Measurements from ENCODE around the gene CD36.

The CD36 gene

DNA sequence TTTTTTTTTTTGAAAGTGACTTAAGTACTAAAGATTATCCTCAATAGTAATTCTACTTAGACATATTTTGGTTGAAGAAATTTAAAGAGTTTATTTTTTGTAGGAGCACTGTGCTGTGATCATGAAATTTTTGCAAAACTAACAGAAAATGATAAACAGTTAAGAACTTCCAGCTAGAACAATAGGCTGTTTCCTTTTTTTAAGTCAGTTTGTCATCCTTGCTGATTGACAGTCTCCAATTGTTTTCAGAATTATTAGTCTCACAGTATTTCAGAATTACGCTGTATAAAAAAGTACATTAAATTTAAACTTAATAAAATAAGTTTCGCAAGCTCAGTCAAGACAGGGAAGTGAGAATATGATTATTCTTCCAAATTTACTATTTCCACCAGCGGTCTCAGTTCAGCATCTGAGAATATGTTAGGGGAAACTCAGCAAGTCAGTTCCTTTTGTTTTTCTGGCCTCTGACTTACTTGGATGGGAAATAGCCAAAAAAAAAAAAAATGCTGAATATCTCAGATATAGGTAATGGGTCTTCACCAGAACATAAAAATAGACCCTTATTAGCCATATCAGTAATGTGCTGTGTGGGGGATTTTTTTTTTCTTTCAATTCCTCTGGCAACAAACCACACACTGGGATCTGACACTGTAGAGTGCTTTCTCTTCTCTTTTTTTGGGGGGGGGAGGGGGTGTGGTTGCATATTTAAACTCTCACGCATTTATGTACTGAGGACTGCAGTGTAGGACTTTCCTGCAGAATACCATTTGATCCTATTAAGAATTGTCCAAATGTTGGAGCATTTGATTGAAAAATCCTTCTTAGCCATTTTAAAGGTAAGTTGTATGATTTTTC lies at the start of gene CD36:
Gene CD36 (plus strand): TSS at position 732 of the 855 bp plus-strand sequence. CDS start 8,099 bp downstream, outside the sequence.
- DNase-seq (ENCODE audit: low spot score) = no peak

DNA sequence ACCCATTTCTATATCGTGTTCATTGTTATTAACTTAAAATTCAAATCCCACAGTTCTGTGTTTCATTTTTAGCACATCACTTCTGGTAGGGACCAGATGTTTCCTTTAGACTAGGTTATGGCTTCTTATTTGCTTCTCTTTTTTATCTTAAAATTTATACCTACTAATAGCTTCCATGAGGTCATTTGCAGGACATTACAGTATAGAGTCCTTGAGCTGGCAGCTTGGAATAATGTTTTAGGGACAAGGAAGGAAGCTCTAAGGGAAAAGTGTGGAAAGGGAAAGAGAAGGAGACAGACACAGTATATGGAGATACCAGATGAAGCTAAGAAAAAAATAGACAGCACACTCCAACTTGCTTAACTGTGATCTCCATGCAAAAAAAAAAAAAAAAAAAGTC lies 48.8 kb upstream of the CD36 start:
- no peak for DNase-seq (ENCODE audit: low spot score)

DNA sequence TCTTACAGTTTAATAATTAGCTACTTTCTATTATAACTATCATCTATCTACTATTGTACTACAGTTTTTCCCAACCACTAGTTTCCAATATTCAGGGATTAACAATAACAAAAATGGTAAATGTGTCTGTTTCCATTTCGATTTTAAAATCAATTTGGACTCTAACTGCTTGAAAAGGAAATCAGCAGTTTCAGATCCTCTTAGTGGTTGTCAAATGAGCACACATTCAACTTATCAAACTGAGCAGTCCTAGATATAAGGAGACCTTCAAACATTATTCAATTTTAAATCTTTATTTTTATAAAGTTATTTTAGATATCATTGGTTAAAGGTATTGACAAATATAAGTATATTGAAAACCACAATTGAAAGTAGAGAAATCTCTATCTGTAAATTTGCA lies 46.8 kb upstream of the CD36 start:
- DNase-seq (ENCODE audit: low spot score) = no peak

DNA sequence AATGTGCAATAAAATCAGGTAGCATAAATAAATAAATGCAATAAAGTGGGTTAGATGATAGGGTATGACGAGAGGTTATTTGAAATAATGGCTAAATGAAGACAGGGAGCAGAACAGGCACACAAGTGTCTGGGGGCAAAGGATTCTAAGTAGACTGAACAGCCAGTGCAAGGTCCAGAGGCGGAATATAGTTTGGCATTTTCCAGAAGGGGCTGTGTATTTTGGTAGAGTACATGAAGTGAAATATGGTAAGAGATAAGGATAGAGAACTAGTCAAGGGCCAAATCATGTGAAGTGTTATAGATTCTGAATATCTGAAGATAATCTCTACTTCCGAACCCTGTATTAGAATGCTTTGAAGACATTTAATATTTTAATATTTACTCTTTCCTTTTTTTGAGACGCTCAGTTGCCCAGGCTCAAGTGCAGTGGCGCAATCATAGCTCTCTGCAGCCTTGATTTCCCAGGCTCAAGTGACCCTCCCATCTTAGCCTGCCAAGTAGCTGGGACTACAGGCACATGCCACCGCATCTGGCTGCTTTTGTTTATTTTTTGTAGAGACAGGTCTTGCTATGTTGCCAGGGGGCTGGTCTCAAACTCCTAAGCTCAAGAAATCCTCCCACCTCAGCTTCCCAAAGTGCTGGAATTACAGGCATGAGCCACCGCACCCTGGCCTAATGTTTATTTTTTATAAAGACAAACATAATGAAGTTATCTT lies 44.4 kb upstream of the CD36 start:
- DNase-seq (ENCODE audit: low spot score) = no peak

DNA sequence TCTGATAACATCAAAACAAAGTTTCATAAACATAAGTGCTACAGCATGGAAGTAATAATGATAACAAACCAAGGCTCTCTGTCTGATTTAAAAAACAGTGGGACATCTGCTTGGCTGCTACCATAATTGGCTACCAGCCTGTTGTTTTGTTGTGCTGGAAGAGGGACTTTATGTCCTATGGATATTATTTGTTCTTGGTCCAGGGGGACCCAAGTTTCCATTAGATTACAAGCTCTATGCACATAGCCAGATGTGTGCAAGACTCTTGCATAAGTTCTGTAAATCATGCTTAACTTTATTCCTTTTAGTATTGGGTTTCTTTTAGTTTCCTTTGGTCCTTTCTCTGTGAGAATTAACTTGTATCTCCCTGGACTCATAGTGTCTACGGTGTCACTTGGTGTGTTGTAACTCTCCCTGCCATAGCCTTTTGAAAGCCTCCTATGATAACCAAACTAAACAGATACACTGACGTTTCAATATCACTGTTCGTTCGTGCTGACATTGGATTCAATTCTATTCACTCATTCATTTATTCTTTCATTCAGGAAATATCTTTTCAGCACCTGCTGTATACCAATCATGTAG lies 41.4 kb upstream of the CD36 start:
- no peak for DNase-seq (ENCODE audit: low spot score)

DNA sequence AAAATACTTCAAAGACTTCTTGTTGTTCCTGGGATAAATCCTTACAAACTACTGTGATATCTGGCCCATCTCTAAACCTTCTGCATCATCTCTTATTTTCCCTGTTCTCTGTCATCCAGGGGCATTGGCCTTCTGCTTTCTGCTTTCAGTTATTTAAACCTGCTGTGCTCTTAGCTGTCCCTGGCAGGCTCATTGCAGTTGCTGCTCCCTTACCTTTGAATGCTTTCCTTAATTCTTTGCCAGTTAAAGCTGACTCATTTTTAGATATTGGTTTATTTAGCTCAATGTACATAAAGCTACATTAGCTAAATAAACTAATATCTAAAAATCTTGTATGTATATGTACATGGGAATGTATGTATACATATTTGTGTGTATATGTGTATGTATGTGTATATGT lies 40.6 kb upstream of the CD36 start:
- no peak for DNase-seq (ENCODE audit: low spot score)

DNA sequence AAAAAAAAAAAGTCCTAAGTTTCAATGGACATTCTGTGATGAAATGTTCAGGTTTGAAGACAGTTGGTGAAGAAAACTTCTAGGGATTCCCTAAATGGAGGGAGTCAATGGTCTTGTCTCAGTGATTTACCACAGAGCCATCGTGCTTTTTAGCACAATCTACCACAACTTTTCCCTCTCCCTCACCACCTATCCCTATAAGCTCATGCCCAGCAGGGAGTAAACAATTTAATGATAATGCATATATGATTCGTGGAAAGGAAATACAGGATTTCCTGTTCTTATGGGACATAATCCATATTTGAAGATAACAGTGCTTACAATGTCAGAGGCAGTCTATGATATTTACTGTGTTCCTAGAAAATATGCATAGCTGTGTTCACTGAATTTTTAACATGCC lies 38.4 kb upstream of the CD36 start:
- DNase-seq (ENCODE audit: low spot score) = no peak

DNA sequence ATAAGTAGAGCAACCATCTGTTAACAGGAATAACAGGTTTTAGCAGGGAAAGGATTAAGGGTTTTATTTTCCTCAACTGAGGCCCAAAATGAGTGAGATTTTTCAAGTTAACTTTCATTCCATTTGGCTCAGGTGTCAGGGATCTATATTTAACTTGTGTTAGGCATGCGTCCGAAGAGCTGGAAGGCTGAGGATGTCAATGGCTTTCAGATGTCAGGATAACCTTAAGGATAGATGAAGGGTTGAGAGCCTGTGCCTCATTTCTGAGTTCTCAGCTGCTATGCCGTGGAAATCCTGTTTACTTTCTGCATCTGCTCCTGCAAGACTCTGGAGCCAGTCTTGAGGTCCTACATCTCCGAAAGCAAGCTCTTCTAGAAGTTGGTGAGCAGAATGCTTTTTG lies 36.4 kb upstream of the CD36 start:
- DNase-seq (ENCODE audit: low spot score) = no peak

DNA sequence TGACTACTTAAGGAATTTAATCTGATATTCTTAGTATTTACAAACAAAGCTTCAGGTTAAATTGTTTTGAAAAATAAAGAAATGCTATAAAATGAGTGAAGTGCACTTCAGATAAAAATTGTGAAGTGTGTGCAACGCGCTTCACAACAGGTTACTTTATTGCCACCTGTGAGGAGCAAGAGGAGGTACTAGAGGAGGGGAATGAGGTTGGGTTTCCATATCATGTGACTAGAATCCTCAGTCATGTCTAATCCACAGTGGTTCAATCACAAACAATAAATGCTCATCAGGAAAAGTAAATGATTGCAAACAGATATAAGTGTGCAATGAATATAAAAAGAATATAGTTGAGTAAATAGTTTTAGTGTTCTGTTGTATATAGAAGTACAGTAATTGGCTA lies 34.5 kb upstream of the CD36 start:
- DNase-seq (ENCODE audit: low spot score) = no peak

DNA sequence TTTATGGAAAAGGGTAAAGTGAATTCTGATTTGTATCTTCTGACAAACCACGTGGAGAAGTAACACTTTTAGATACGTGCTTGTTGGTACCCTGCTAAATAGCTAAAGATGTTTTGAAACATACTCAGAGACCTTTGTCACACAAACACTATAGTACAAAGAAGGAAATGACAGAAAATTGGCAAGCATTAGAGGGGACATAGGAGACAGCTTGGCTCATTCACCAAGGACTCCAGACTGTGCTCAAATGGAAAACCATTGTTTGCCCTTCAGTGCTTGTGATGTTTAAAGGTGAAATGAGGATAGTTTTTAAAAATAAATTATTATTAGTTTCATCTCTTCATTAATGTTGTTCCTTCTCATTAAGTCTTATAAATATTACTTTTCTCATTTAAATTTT lies 34.0 kb upstream of the CD36 start:
- no peak for DNase-seq (ENCODE audit: low spot score)

DNA sequence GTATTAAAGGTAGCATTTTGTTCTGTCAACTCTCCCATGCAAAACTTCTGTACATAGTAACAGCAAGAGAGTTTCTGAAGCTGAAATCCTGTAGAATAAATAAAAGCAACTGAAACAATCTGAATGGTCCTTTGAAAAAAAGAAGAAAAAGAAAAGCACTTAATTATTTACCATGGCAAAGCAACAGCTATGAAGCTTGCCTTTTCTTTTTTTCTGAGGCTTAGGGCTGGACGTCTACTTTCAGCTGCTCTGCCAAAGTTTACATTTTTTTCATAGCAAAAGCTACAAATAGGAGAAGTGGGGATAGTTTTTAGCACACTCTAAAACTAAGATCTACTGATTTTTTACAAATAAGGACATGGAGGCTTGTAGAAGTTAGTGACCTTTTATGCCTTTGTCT lies 31.3 kb upstream of the CD36 start:
- DNase-seq (ENCODE audit: low spot score) = no peak

DNA sequence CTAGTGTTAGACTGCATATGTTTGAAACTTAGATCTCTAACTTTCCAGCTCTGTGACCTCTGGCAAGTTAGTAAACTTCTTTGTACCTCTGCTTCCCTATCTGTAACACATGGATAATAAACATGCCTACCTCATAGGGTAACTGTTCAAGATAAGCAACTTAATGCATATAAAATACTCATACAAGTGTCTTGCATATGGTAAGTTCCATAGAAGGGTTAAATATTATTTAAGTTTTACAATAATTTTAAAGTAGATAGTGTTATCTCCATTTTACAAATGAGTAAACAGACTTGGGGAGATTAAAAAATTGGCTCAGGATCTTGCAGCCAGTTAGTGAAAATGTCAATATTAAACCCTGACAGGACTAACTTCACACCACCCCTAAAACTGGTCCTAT lies 30.1 kb upstream of the CD36 start:
- DNase-seq (ENCODE audit: low spot score) = no peak

DNA sequence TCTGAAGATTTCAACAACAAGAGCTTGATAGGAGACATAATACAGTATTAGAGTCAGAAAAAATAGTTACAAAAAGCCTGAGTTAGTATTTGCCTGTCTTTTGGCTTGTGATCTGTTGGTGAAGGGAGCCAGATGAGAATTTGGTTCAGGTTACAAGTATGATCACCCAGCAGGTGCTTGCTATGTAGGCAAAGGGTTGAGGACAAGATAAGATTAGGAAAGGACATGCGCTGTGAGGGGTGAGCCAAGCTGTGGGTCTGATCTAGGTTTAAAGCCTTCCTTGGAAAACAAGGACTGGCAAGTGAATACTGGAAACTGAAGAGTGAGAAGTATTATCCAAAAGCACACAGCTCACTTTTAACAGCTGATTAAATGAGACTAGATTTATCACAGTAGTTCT lies 28.7 kb upstream of the CD36 start:
- no peak for DNase-seq (ENCODE audit: low spot score)

DNA sequence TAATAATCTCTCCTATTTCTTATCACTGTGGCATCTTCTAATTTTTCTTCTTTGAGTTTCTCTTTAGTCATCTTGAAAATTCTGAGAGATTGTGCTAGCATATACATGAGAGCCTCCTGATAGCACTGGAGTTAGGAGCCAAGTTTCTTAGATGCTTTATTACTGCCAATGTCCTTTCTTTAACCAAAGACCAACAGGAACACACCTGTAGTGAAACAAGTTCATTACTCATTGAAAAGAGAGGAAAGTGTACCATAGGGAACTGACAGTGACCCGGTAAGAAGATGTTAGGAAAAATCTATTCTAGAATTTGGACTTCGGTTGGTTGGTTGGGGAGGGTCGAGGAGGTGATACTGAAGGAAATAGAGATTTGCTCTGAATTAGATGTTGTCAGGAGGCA lies 27.1 kb upstream of the CD36 start:
- DNase-seq (ENCODE audit: low spot score) = peak; percentile 19

DNA sequence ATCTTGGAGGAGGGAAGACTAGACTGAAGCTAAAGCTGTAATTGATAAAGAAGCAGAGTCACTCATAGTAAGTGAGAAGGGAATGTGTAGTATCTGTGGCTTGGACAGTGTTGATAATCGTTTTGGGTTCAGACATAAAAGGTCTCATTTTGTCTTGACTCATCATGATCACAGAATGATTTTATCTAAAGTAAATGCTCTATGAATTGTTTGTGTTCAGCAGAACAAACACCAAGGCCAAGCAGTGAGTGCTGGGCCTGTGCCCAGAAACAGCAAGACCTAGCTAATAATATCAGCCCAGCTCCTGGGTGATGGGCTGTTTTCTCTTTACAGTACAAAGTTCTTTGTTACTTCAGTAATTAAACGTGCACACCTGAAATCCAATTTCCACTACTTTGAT lies 26.7 kb upstream of the CD36 start:
- peak; percentile 76 for DNase-seq (ENCODE audit: low spot score)

DNA sequence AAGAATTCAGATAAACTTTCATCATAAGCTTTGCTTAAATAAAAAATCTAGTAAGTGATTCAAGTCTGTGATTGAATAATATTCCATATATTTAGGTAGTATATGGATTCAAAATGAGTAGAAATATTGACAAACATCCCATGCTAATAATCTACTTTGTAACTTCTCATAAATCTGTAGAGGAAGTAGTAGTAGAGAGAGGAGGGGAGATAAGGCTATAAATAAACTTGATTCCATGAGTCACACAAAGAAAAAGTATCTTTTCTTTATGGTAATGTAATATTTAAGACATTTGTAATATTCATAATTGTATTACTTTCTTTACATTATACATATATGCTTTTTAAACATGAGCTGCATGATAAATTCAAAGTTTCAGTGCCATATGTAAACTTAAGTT lies 25.6 kb upstream of the CD36 start:
- DNase-seq (ENCODE audit: low spot score) = no peak

DNA sequence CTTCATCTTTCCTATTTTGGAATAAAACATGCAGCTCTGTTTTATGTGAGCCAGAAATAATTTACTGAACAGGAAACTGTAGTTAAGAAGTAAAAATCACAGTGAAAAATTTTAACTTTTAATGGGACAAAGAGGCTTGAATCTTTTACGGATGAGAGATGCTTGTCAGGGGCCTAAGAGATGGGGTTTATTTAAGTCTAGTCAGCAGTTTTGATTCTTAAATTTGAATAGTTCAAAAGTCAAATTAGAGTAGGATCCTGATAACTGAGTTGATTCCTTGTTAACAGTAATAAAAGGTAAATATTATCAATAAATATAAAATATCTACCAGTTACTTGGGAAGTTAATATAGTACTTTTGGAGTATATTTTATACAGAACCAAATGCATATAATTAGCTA lies 24.9 kb upstream of the CD36 start:
- DNase-seq (ENCODE audit: low spot score) = no peak

DNA sequence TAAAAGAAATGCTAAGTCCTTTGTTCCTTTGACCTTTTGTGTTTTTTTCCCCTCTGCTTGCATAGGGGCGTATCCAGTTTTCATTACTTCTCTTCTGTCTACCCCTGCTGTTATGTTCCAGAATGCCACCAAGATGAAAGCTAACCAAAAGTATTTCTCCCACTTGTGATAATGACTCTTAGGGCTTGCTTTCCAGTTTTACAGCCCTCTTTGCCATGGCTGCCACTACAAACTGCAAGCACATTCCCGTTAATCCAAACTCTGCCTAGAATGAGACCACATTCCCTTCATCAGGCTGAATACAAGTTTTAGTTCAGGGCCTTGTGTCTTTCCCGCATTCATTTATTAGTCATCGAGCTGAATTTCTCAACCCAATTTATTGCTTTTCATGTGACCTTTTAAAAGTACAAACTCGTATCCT lies 23.6 kb upstream of the CD36 start:
- no peak for DNase-seq (ENCODE audit: low spot score)

DNA sequence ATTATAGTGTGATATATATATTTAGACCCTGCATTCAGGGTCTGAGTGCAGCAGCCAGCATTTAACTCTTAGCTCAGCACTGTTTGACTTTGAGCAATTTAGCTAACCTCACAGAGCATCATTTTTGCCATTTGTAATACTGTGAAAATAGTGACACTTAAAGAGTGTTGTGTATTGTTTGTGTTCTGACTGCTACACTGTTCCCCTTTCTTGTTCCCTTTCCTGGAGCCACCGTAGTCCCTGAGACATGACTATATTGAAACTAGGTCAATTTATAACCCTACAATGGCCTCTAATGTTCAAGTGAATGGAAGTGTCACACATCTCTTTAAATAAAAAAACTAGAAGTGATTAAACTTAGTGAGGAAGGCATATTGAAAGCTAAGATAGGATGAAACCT lies 20.3 kb upstream of the CD36 start:
- DNase-seq (ENCODE audit: low spot score) = no peak

DNA sequence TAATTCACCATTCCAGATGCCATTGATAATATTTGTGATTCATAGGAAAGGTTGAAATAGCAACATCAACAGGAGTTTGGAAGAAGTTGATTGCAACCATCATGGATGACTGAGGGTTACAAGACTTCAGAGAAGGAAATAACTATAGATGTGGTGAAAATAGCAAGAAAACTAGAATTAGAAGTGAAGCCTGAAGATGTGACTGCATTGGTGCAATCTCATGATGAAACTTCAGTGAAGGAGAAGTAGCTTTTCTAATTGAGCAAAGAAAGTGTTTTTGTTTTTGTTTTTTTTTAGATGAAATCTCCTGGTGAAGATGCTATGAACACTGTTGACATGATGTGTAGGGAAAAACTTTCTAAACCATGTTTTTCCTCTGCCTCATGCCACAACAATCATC lies 18.7 kb upstream of the CD36 start:
- no peak for DNase-seq (ENCODE audit: low spot score)

DNA sequence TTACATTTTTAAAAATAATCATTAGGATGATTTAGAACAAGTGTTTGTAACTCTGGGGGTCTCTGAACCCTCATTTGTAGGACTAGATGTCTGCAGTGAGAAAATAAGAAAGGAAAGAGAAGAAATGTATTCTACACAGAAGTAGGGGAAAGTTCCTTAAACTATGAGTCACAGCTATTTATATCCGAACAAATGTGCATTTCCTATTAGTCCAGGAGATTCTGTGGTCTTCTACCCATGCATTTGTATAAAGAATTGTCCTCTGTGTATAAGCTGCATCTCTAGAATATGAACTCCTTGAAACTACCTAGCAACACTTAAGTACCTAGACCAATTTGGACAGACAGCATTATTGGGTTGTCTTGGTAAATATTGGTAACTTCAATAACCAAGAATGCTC lies 15.9 kb upstream of the CD36 start:
- DNase-seq (ENCODE audit: low spot score) = no peak

DNA sequence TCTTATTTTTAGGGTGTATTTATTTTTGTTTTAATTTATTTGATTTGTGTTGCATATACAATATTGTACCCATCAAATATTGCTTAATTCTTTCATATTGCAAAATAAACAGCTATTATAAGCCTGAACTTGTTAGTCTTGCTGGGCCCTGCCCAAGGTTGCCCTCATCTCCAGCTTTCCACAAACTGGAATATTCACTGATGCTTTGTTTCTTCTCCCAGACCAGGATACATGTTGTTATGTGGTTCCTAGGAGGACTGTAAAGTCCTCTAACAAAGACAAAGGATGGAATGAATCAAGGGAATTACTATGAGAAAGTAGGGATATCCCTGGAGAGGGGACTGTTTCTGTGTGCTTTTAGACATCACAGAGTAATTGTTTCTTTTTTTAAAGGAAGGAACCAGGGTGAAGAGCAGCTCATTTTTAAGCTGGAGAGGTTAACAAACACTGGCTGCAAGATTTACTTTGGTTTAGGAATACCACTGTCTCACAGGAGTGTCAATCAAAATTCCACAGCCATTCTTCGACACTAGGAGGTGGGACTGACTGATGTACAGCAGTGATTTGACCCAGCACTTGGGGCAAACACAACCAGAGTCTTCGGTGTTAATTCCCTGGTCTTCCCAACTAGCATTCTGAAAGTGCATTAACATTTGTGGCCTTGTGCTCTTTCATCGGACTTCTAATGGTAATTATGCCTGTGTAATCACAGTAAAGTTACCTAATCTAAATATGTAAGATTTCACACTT lies 14.8 kb upstream of the CD36 start:
- no peak for DNase-seq (ENCODE audit: low spot score)

DNA sequence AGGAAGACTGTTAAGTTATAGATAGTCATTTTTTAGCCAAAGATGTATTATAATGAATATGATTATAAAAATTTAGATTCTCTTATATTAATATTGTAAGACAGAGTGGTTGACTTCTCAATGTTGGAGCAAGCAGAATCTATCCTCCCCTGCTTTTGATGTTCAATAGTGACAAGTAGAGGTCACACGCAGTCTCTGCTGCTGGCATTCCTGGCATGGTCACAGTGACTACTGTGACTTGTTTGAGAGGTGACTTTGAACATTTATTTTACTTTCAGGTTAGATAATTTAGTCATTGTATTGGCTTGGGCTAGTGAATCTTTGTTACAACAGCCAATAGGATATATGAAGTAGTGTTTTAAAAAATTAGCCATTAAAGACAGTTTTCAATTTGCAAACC lies 13.7 kb upstream of the CD36 start:
- no peak for DNase-seq (ENCODE audit: low spot score)

Measured in cerebellar cortex (tissue), 1 donor.